ENCODE results near the gene ZBED1. TPM values are rescaled to one million over a fixed set of nuclear protein-coding genes. Genes with fewer than 3 reads are reported as not detected.

The ZBED1 gene
- total RNA-seq, 8 experiments from 2014 or later: 14.1 to 36.6 (median 23.2) TPM

DNA sequence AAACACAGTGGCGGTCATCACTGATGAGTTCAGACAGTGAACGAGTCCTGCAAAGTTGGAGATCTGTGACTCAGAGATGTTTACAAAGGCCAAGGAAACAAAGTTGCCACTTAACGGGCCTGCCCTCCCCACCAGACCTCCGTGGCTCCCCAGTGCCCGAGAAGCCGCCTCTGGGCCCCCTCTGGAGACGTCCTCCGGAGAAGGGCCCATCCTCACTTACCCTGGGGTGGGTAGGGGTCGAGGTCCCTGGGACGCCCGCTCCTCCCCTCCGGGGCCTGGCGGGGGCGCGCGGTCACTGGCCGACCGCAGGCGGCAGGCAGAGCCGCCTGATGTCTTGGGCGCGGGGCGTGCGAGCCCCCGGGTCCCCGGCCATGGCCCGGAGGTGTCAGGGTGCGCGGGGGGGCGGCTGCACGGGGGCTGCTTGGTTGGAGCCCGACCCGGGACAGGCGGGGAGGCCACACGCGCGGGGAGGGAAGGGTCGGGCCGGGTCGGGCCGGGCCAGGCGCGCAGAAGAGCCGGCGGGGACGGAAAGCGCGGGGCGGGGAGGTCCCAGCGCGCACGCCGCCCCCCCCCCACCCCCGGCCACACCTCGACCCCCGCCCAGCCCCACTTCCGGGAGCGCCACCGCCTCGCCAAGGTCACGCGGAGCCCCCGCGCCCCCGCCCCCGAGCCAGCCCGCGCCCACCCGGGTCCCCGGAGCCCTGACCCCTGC, 529 bp downstream of the ZBED1 start:
- peak; percentile 49 to 65 (median 60) for ATAC-seq (replicated peaks in 6 of 8)
- WGBS, 10 experiments: 0 to 8% (median 0%) methylated on average over 1 to 2 of the region's 70 CpGs; no CpG with 5 or more reads in 6 of the 10 experiments

DNA sequence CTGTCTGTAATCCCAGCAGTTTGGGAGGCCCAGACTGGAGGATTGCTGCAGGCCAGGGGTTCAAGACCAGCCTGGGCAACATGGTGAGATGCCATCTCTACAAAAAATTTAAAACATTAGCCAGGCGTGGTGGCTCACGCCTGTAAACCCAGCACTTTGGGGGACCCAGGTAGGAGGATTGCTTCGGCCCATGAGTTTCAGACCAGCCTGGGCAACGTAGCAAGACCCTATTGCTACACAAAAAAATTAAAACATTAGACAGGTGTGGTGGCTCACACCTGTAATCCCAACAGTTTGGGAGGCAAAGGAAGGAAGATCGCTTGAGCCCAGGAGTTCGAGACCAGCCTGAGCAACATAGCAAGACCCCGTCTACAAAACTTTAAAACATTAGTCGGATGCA, 1.3 kb downstream of the ZBED1 start:
- ATAC-seq (replicated peaks in 6 of 8): no peak
- 59 to 95% (median 79%) methylated on average over 4 to 7 of the region's 8 CpGs; no CpG with 5 or more reads in 5 of the 10 experiments for WGBS, 10 experiments
- in situ Hi-C loops (cut with MboI; ENCODE audit: low pct_unique_long_range_greater_than_20kb in 2 of 9, low sequenced_read_pairs in 9 of 9, unreplicated experiment in 9 of 9): no loop called here
- Histone ChIP-seq H3K4me1 (replicated peaks in 1 of 2) (peaks cover 10 to 11% of the 10 kb centered on the region in 2 donors), H3K27ac (peak overlapping the region in 1 of 2 donors; percentile 86), H3K4me3 (peak overlapping the region; percentile 48 to 75 (median 57))

More for the DNA sequence above, 529 bp downstream of the ZBED1 start:
- H3K27ac ChIP-seq: peak overlapping the region; percentile 78 to 86
- in situ Hi-C loops (cut with MboI; ENCODE audit: low pct_unique_long_range_greater_than_20kb in 2 of 9, low sequenced_read_pairs in 9 of 9, unreplicated experiment in 9 of 9): no loop called here
- H3K4me1 ChIP-seq (replicated peaks in 1 of 2): peaks cover 10 to 11% of the 10 kb centered on the region in 2 donors
- peak overlapping the region; percentile 48 to 75 (median 57) for H3K4me3 ChIP-seq

DNA sequence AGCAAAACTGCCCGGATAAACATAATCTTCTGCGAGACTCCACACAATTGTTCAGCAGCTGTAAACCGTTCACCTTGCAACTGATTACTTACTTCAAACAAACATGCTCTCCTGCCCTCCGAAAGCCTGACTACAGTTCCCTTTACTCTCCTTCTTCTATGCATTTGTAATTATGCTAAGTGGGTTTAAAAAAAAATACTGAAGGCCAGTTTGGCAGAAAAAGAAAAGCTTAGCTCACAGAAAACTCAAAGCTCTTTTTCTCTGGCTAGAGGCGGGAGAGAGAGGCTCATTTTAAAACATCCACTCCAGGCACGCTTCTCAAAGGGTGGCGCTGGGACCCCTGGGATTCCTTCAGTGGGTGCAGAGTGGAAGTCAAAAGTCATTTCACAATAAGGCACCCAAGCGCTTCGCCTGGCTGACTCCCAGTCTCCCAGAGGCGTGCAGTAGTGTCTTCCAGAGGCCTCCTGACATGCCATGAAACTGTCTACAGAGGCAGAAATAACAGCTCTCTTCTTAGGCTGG, 1.9 kb downstream of the ZBED1 start:
- in situ Hi-C loops (cut with MboI; ENCODE audit: low pct_unique_long_range_greater_than_20kb in 2 of 9, low sequenced_read_pairs in 9 of 9, unreplicated experiment in 9 of 9): no loop called here
- peak overlapping the region; percentile 16 to 75 (median 57) for H3K4me3 ChIP-seq
- peak; percentile 34 to 57 (median 46) for ATAC-seq (replicated peaks in 6 of 8)
- 0 to 20% (median 0%) methylated on average over 1 to 6 of the region's 10 CpGs; no CpG with 5 or more reads in 3 of the 10 experiments for WGBS, 10 experiments
- peak overlapping the region; percentile 28 to 86 for H3K27ac ChIP-seq
- peaks cover 10 to 11% of the 10 kb centered on the region in 2 donors for H3K4me1 ChIP-seq (replicated peaks in 1 of 2)

DNA sequence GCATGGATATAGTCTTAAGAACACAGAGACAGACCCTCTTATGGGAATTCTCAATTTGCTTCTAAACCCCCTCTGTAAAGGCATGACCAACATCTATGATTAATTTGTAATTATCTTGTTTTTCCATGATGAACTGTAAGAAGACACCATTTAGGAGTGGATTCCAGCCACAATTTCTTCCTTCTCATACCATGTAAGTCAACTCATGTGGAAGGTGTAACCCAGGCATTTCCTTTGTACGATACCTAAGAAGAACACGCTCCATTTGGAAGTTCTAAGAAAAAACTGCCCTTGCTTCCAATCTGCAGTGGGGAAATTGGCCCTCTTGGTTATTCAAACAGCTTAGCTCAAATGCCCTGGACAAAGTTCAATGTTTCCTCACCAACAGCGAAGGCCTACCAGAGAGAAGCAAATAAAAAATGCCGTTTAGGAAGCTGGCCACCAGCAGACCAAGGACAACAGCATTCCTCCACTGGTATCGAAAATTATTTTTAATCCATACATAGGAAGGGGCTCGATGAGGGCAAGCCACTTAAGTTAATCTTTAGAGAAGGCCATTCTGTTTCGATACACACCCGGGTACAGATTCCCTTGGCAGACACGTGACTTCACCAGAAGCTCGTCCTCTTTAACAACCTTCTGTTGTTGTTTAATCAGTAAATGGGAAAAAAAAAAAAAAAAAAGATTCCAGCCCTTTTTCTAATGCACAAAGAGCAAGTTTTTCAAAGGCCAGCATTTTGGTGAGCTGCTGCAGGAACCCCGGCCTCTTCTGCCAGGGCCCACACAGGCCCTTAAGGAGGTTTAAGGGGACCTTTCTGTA, 2.6 kb downstream of the ZBED1 start:
- H3K4me3 ChIP-seq: peak overlapping the region; percentile 16 to 75 (median 57)
- peaks cover 10 to 11% of the 10 kb centered on the region in 2 donors for H3K4me1 ChIP-seq (replicated peaks in 1 of 2)
- peak overlapping the region; percentile 28 to 86 for H3K27ac ChIP-seq
- 7 to 34% (median 15%) methylated on average over 2 to 11 of the region's 11 CpGs for WGBS, 10 experiments
- in situ Hi-C loops (cut with MboI; ENCODE audit: low pct_unique_long_range_greater_than_20kb in 2 of 9, low sequenced_read_pairs in 9 of 9, unreplicated experiment in 9 of 9): no loop called here
- ATAC-seq (replicated peaks in 6 of 8): peak; percentile 9 to 42 (median 28)

DNA sequence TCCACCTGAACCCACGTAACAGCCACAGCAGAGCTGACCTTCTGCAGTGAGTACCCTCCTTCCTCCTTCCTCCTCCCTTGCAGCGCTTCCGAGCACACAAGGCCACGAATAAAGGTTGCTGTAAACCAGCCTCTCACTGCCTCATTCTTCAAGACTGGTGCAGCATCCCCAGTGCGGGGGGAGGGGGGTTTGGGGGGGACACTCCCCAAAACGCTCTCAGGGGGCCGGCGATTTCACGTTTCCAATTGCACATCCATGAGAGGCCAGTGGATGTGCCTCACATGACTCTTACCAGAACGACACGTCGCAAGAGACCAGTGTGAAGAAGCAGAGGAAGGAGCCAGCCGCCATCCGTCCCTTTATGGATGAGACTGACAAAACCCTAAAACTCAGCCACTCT, 5.2 kb downstream of the ZBED1 start:
- Histone ChIP-seq H3K27ac (no peak overlapping the region), H3K4me3 (no peak overlapping the region), H3K4me1 (replicated peaks in 1 of 2) (peaks cover 10 to 11% of the 10 kb centered on the region in 2 donors)
- ATAC-seq (replicated peaks in 6 of 8): no peak
- in situ Hi-C loops (cut with MboI; ENCODE audit: low pct_unique_long_range_greater_than_20kb in 2 of 9, low sequenced_read_pairs in 9 of 9, unreplicated experiment in 9 of 9): no loop called here
- WGBS, 10 experiments: 60 to 92% (median 83%) methylated on average over 1 to 5 of the region's 14 CpGs; no CpG with 5 or more reads in 5 of the 10 experiments

DNA sequence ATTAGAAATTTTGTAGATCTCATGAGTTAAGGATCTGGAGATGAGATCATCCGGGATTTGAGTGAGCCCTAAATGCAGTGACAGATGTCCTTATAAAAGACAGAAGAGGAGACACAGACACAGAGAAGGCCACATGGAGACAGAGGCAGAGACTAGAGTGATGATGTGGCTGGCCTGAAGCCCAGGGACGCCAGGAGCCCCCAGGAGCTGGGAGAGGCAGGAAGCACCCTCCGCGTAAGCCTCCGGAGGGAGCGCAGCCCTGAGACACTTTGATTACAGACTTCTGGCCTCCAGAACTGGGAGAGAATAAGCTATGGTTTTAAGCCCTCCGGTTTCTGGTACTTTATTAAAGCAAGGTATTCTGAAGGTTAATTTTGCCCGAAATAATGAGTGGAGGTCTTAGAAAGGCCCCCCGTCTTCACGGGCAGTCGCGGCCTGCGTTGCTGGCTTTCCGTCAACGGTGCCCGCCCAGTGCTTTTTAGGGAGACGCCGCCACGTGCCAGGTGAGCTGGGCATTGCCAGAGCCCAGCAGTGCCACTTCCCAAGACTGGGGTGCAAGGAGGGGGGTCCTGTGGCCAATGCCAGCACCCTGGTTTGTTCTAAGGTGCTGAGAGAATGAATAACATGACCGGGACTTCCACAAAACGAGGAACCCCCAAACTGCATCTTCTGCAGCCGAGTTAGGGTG, 8.1 kb downstream of the ZBED1 start:
- no peak for ATAC-seq (replicated peaks in 6 of 8)
- no peak overlapping the region for H3K4me3 ChIP-seq
- no peak overlapping the region for H3K27ac ChIP-seq
- WGBS, 10 experiments: 50 to 100% (median 95%) methylated on average over 1 to 20 of the region's 22 CpGs; no CpG with 5 or more reads in 2 of the 10 experiments
- H3K4me1 ChIP-seq (replicated peaks in 1 of 2): peaks cover 4 to 7% of the 10 kb centered on the region in 2 donors
- in situ Hi-C loops (cut with MboI; ENCODE audit: low pct_unique_long_range_greater_than_20kb in 2 of 9, low sequenced_read_pairs in 9 of 9, unreplicated experiment in 9 of 9): no loop called here

DNA sequence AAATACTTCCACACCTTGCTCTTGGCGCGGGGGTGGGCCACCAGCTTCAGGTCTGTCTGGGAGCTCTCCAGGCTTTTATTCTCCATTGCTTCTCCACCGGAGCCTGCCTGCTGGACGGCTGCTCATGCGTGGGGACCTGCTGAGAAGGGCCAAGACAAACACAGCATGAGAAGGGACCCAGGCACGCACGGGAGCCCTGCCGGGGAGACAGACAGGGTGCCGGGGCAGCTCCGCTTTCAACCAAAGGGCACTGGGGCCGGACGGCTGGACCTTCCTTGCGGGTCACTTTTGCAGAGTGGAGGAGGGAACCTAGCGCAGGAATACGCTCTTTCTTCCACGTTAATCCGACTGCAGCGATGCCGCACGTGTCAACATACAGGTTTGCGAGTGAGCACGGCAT, 10.1 kb downstream of the ZBED1 start:
- peaks cover 0 to 3% of the 10 kb centered on the region in 2 donors for H3K4me1 ChIP-seq (replicated peaks in 1 of 2)
- H3K4me3 ChIP-seq: no peak overlapping the region
- ATAC-seq (replicated peaks in 6 of 8): no peak
- in situ Hi-C loops (cut with MboI; ENCODE audit: low pct_unique_long_range_greater_than_20kb in 2 of 9, low sequenced_read_pairs in 9 of 9, unreplicated experiment in 9 of 9): no loop called here
- no peak overlapping the region for H3K27ac ChIP-seq
- WGBS, 10 experiments: 98 to 100% (median 100%) methylated on average over 1 to 13 of the region's 22 CpGs; no CpG with 5 or more reads in 4 of the 10 experiments

DNA sequence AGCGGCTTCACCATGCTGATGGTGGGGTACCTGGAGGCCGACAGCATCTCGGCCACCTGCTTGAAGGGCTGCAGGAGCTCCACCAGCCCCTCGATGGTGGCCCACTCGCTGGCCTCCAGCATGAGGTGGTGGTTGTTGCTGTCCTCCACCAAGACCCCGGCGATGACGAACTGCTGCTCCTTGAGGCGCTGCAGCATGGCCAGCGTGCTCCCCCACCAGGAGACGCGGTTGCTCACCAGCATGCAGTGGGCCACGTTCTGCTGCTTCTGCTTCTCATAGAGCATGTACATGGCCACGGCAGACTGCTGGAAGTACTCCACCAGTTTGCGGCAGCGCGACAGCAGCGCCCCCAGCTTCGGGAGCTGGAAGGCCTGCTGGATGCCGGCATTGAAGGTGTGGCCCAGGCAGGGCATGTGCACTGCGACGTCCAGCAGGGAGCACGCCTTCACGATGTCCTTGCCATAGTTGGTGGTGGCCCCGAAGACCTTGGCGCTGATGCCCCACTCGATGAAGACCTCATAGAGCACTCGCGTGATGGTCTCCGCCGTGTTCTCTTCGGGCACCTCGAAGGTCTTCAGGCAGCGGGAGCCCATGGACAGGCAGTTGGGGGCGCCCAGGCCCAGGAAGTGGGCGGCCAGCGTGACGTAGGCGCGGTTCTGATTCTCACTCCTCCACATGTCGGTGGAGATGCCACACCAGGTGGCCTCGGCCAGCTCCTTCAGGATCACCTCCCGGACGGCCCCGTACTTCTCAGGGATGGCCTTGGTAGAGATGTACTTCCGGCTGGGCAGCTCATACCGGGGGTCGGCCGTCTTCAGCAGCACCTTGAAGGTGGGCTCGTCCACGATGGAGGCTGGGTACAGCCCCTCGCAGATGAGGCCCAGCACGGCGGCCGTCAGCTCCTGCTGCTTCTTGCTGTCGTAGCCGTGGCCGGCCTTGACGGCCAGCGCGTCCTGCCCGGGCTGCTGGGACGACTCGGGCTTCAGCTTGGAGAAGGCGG, 11.0 kb downstream of the ZBED1 start:
- WGBS, 10 experiments: 97 to 100% (median 98%) methylated on average over 4 to 23 of the region's 65 CpGs; no CpG with 5 or more reads in 7 of the 10 experiments
- Histone ChIP-seq H3K27ac (no peak overlapping the region), H3K4me1 (replicated peaks in 1 of 2) (peaks cover 5% of the 10 kb centered on the region in 2 donors), H3K4me3 (no peak overlapping the region)
- in situ Hi-C loops (cut with MboI; ENCODE audit: low pct_unique_long_range_greater_than_20kb in 2 of 9, low sequenced_read_pairs in 9 of 9, unreplicated experiment in 9 of 9): no loop called here
- ATAC-seq (replicated peaks in 6 of 8): no peak

DNA sequence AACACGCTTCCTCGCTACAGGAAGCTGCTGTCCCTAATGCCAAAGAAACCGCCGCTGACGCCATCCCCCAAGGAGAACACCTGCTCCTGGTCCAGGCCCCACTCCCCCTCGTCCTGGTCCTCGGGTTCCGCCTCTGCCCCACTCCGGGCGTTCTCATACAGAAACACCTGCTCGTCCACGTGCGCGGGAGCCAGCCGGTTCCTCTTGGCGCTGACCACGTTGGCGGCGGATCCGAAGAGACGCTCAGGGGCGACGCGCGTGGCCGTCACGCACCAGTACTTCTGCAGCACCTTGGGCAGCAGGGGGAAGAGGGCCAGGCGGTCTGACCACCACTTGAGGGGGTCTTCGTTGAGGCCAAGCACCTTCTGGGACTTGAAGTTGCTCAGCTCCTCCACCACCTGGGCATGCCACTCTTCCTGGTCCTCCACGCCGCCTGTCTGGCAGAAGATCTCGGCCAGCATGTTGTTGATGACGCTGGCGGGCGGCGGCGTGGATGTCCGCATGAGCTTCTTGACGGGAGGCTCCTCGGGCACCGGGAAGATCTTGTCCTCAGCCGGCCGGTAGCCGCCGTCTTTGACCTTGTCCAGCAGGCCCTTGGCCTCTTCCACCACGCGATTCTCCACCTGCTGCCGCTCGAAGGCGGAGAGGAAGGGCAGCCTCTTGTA, 12.0 kb downstream of the ZBED1 start:
- WGBS, 10 experiments: 91 to 100% (median 99%) methylated on average over 4 to 32 of the region's 50 CpGs; no CpG with 5 or more reads in 4 of the 10 experiments
- in situ Hi-C loops (cut with MboI; ENCODE audit: low pct_unique_long_range_greater_than_20kb in 2 of 9, low sequenced_read_pairs in 9 of 9, unreplicated experiment in 9 of 9): no loop called here
- Histone ChIP-seq H3K4me3 (no peak overlapping the region), H3K27ac (no peak overlapping the region), H3K4me1 (replicated peaks in 1 of 2) (peaks cover 12 to 15% of the 10 kb centered on the region in 2 donors)
- no peak for ATAC-seq (replicated peaks in 6 of 8)

DNA sequence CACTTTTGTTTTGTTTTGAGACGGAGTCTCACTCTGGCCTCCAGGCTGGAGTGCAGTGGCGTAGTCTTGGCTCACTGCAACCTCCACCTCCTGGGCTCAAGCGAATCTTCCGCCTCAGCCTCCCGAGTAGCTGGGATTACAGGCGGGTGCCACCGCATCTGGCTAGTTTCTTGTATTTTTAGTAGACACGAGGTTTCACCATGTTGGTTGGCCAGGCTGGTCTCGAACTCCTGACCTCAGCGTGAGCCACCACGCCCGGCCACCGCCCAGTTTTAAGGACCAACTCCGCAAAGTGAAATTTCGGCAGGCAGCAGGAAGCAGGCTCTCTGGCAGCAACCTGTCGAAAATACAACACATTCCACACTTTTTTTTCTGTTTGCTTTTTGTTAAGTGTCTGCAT, 13.4 kb downstream of the ZBED1 start:
- ATAC-seq (replicated peaks in 6 of 8): no peak
- 91 to 100% (median 93%) methylated on average over 1 to 12 of the region's 16 CpGs; no CpG with 5 or more reads in 3 of the 10 experiments for WGBS, 10 experiments

DNA sequence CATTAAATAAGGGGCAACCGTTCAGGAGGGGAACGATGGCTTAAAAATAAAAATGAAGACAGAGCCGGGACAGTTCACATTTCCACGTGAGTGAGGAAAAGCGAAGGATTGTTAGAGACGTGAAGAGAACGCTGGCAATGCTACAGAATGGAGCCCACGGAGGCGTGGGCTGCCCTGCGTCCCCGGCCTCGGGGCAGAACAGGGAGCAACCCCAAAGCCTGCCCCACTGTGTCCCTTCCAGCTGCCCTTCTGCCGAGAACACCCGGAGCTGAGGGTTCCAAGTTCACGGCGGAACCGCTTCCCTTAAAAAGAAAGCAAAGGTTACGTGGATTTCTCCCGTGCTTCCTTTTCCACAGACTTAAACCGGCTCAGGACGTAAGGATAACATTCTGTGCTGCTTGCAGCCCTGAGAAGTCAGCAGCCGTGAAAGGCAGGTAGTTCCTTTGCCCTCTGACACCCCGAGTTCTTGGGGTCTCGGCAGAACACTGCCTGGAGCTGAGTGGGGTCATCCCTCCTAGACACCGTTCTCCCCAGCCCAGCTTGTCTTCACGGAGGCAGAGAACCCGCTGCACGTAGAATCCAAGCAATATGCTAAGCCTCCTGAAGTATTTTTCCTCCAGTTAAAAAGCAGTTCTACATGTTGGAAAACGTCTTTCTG, 14.2 kb downstream of the ZBED1 start:
- Histone ChIP-seq H3K4me1 (replicated peaks in 1 of 2) (peaks cover 12 to 16% of the 10 kb centered on the region in 2 donors), H3K27ac (no peak overlapping the region), H3K4me3 (no peak overlapping the region)
- in situ Hi-C loops (cut with MboI; ENCODE audit: low pct_unique_long_range_greater_than_20kb in 2 of 9, low sequenced_read_pairs in 9 of 9, unreplicated experiment in 9 of 9): no loop called here
- no peak for ATAC-seq (replicated peaks in 6 of 8)
- 65 to 100% (median 86%) methylated on average over 2 to 20 of the region's 29 CpGs; no CpG with 5 or more reads in 1 of the 10 experiments for WGBS, 10 experiments

More for the DNA sequence above, 13.4 kb downstream of the ZBED1 start:
- peaks cover 12 to 16% of the 10 kb centered on the region in 2 donors for H3K4me1 ChIP-seq (replicated peaks in 1 of 2)
- H3K4me3 ChIP-seq: no peak overlapping the region
- no peak overlapping the region for H3K27ac ChIP-seq
- in situ Hi-C loops (cut with MboI; ENCODE audit: low pct_unique_long_range_greater_than_20kb in 2 of 9, low sequenced_read_pairs in 9 of 9, unreplicated experiment in 9 of 9): no loop called here
